KOPT-K1 (cell line): ENCODE data around the gene TMX4.
"Not testable (repeated sequence)": the region's sequence is repeated elsewhere in the genome, so short reads cannot be mapped to it uniquely, and the experiment has no call there.

Source experiments
- H3K27ac ChIP-seq: fragments of 200-600 bp; sonication (generic); 2 replicates; pipeline ENCODE4 v1.5.1; 2016; ENCODE audit warnings: antibody characterized with exemption, mild to moderate bottlenecking, low read depth, low read length; ENCODE audit not compliant: poor library complexity, severe bottlenecking
- H3K36me3 ChIP-seq: fragments of 200-600 bp; sonication (generic); 2 replicates; pipeline ENCODE4 v1.5.1; 2017; ENCODE audit warnings: antibody characterized with exemption, mild to moderate bottlenecking, low read length, moderate library complexity; ENCODE audit not compliant: insufficient read depth
- H3K9me3 ChIP-seq: fragments of 200-600 bp; sonication (generic); 2 replicates; pipeline ENCODE4 v1.5.1; 2017; ENCODE audit warnings: antibody characterized with exemption, low read length, mild to moderate bottlenecking; ENCODE audit not compliant: insufficient read depth, poor library complexity, severe bottlenecking

TMX4 gene

DNA sequence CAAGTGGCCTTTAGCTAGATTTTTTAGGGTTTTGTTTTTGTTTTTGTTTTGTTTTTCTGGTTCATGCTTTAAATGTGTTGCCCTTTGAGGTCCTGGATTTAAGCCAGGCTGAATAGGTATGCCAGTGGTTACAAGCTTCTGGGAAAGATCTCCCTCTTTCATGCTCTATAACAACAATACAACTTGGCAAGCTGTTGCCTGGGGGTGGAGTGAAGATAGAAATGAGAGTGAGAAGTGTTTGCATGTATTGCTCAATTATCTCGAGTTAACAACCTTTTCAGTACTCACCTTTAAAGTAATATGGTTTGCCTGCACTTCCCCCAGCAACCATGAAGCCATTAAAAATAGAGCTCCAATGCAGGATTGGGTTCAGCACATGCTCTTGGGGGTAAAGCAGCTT lies 60.1 kb downstream of the TMX4 start:
- Histone ChIP-seq H3K9me3 (no peaks in the 10 kb centered on the region), H3K27ac (no peak overlapping the region), H3K36me3 (no peaks in the 10 kb centered on the region)

DNA sequence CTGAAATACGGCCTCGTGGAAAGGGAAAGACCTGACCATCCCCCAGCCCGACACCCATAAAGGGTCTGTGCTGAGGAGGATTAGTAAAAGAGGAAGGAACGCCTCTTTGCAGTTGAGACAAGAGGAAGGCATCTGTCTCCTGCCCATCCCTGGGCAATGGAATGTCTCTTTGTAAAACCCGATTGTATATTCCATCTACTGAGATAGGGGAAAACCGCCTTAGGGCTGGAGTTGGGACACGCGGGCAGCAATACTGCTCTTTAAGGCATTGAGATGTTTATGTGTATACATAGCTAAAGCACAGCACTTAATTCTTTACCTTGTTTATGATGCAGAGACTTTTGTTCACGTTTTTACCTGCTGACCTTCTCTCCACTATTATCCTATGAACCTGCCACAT lies 63.0 kb downstream of the TMX4 start:
- H3K36me3 ChIP-seq, H3K27ac ChIP-seq, H3K9me3 ChIP-seq: not testable (repeated sequence)

DNA sequence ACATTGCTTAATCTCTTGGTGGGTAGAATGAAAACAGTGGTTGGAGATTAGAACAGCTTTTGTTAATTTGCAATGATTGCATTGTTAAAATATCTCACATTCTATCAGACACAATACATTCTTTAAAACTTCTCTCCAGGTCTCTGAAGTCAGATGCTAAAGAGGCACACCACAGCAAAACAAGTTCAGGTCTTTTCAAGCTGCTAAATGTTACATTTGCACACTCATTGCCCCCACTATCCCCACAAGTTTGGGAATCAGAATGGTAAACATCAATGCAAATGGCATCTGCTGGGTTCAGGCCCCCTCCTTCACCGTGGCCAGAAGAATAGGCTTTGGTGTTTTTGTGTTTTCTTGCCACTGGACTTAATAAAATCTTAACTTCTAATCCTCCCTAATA lies 69.2 kb downstream of the TMX4 start:
- Histone ChIP-seq H3K9me3 (no peaks in the 10 kb centered on the region), H3K27ac (no peak overlapping the region)

DNA sequence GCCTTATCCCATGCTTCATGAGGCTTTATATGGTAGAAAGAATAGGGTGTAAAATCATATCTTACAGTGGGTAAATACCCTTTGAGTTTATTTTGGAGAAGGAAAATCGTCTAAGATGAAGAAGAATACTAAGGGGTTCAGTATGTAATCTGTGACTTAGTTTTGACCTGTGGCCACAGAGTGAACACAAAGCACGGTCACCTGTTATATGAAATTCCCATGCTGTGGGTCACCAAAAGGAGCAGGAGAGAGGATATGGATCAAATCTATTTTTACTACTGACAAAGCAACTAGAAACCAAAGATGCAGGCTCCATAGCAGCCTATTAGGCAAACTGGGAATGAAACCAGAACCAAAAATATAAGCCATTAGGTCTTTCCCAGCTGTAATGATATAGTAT lies 75.7 kb downstream of the TMX4 start:
- Histone ChIP-seq H3K9me3 (no peaks in the 10 kb centered on the region), H3K36me3 (no peaks in the 10 kb centered on the region), H3K27ac (no peak overlapping the region)

More for the DNA sequence above, 69.2 kb downstream of the TMX4 start:
- H3K36me3 ChIP-seq = no peaks in the 10 kb centered on the region

DNA sequence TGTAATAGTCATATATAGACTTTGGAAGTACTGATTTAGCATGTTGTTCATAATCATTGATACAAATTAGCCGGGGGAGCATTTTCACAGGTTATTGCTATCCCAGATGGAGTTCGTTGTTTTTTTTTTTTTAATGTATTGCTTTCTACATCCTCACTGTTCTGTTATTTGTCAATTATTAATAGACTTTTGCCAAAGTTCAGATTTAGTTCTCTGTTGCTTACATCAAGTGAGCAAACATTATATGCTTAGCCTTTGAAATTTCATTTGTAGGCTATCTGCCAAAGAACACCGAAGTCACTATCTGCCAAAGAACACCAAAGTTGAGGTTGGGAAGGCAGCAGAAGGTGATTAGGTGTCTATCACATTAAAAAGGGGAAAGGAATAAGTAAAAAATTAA lies 79.2 kb downstream of the TMX4 start, which contains the start of gene HAO1:
HAO1 (minus strand) TSS at position 118 of the 400 bp plus-strand sequence; CDS start at position 82, 36 bp downstream.
- no peak within 1 kb of the TSS for H3K27ac ChIP-seq

DNA sequence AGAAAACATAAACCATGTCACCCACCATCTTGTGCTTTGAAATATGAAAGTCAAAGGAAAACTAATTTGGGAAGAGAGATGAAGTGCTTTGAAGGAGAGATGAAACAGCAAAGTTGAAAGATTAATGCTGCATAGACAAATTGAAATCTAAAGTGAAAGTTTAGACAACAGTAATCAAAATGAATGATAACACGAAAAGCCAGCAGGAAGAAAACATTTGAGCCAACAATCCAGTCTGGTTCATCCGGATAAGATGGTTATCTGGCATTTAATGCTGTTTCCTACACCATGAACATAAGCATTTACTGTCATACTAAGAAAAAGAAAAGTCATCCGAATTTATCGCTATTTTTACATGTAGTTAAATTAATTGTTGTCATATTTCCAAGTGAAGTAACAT lies 79.9 kb downstream of the TMX4 start:
- no peaks in the 10 kb centered on the region for H3K9me3 ChIP-seq
- no peak overlapping the region for H3K27ac ChIP-seq
- H3K36me3 ChIP-seq = no peaks in the 10 kb centered on the region

More for the DNA sequence above, 79.2 kb downstream of the TMX4 start, which contains the start of gene HAO1:
- Histone ChIP-seq H3K36me3 (no peaks in the 10 kb centered on the region), H3K9me3 (no peaks in the 10 kb centered on the region)

DNA sequence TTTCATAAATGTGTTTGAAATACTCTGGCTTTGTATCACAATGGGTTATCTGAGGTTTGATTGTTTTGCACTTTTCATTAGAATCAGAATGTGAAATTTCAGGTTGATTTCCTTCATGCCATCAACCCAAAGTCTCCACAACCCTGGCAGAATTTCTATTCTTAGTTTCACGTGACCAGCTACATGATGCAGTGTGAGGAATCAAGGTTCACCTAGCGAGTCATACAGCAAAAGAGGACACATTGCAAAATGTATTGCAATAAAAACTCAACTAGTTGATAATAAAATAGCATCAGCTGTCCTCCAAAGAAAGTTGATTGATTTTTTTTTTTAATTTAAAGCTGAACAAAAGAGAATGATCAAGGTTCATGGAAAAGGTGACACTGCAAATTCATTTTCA lies 81.5 kb downstream of the TMX4 start:
- Histone ChIP-seq H3K9me3 (no peaks in the 10 kb centered on the region), H3K36me3 (no peaks in the 10 kb centered on the region), H3K27ac (no peak overlapping the region)

DNA sequence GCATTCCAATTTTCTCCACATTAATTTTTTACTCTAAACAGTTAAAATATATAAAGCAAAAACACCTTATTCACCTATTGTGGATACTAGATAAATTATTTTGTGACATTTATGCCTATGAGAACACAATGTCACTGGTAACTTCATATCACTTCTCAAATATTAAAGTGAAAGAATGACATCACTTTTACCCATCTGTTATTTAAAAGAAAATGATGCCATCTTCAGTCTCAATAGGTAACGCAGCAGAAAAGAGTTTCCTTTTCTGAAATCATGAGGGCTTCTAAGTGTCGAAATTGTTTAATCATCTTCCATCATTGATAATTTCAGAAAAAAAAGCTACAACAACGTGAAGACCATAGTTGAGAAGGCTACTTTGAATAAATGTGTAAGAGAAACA lies 82.2 kb downstream of the TMX4 start:
- Histone ChIP-seq H3K9me3 (no peaks in the 10 kb centered on the region), H3K27ac (no peak overlapping the region), H3K36me3 (no peaks in the 10 kb centered on the region)

DNA sequence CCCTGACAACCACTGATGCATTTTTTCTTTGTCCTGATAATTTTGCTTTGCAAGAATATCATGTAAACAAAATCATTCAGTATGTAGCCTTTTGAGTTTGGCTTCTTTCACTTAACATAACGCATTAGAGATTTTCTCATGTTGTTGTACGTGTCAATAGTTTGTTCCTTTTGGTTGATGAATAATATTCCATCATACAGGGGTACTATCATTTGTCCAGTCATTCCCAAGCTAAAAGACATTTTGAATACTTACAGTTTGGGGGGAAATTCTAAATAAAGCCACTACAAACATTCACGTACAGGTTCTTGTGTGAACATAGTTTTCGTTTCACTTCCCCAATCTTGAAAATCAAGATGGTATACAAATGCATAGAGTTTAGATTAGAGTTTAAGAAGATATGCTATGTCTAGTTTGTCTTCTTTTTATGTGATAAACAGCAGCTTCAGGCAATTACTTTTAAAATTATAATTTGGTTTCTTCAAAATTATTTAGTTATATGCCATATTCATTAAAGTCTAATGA lies 84.5 kb downstream of the TMX4 start:
- H3K9me3 ChIP-seq = no peaks in the 10 kb centered on the region
- H3K27ac ChIP-seq = no peak overlapping the region
- no peaks in the 10 kb centered on the region for H3K36me3 ChIP-seq

DNA sequence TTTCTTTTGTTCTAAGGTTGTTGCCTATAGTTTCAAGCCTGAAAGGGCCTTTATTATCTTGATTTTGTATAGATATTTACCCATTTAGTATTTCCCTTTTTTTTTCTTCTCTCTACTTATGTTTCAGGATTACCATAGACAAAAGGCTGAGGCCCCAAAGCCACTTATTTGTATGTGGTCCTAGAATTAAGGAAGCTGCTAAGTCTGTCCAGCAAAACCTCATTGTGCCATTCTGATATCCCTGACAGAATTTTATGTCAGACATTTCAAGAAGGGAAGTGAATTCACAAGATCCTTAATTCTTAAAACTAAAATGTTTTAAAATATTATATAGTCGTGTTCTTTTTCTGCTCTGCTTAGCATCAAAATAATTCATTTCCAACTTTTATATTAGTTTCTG lies 86.2 kb downstream of the TMX4 start:
- H3K9me3 ChIP-seq = no peaks in the 10 kb centered on the region
- no peak overlapping the region for H3K27ac ChIP-seq
- H3K36me3 ChIP-seq = no peaks in the 10 kb centered on the region

DNA sequence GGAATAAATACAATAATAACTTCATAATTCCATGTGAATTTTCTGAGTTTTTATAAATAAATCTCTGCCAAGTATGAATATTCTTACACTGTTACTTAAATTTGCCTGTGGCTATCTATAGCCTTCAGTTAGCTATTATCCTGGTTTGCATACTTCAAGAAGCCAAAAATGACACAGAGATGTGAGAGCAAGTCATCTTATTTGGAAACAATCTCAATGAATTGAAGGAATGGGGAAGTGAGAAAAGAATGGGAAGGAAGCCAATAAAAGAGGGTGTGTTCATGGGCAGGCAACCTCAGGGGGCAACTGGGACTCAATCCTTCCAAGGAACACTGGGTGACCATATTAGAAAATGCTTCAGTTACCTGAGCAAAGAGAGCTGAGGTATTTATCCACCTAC lies 89.2 kb downstream of the TMX4 start:
- no peaks in the 10 kb centered on the region for H3K9me3 ChIP-seq
- no peaks in the 10 kb centered on the region for H3K36me3 ChIP-seq
- no peak overlapping the region for H3K27ac ChIP-seq
